Measurements from ENCODE around the gene HSPB7.

GRCh38 chr1:15997076-15997585, 20.7 kb downstream of the HSPB7 start:
- TF ChIP-seq POLR2A (IDR thresholded peaks at IDR 0.05; ENCODE audit: low read depth, low read length) (no peak), POLR2AphosphoS5 (IDR thresholded peaks at IDR 0.05; ENCODE audit: low read depth, low read length) (no peak), TAF1 (IDR thresholded peaks at IDR 0.05; ENCODE audit: low read depth, low read length) (no peak)

All from GM12891 (cell line).